Right kidney (tissue), 1 donor: Measurements from ENCODE around the gene CDC42EP4.

Experiments used
- DNase-seq: peaks from one replicate; pipeline ENCODE4 v3.0.0-alpha.2; 2016

CDC42EP4 gene

GRCh38 chr17:73256220-73256619, 55.6 kb downstream of the CDC42EP4 start:
- DNase-seq = peak; percentile 37

GRCh38 chr17:73255671-73256181, 56.1 kb downstream of the CDC42EP4 start:
- peak; percentile 61 for DNase-seq

- DNase-seq = no peak
Measured at GRCh38 chr17:73251871-73252270, 59.9 kb downstream of the CDC42EP4 start.

- DNase-seq = no peak
Measured at GRCh38 chr17:73250851-73251640, 60.8 kb downstream of the CDC42EP4 start.

GRCh38 chr17:73249700-73250099, 62.1 kb downstream of the CDC42EP4 start:
- DNase-seq = no peak

GRCh38 chr17:73248532-73248931, 63.3 kb downstream of the CDC42EP4 start:
- no peak for DNase-seq

GRCh38 chr17:73247726-73248125, 64.1 kb downstream of the CDC42EP4 start:
- no peak for DNase-seq

- no peak for DNase-seq
Measured at GRCh38 chr17:73240561-73240960, 71.2 kb downstream of the CDC42EP4 start.

GRCh38 chr17:73237714-73238113, 74.1 kb downstream of the CDC42EP4 start:
- DNase-seq = no peak

GRCh38 chr17:73234736-73235135, 77.1 kb downstream of the CDC42EP4 start:
- DNase-seq = no peak
